NCI-H1694 treated with DMSO at 0.1 percent for 48 hours (cell line): Measurements from ENCODE around the gene NCOA7.
"Not testable (repeated sequence)": the region's sequence is repeated elsewhere in the genome, so short reads cannot be mapped to it uniquely, and the experiment has no call there.

Experiments used
- DNase-seq: peaks from one replicate; lab custom pipeline; 2025; lab: John Stamatoyannopoulos, UW

NCOA7 gene

DNA sequence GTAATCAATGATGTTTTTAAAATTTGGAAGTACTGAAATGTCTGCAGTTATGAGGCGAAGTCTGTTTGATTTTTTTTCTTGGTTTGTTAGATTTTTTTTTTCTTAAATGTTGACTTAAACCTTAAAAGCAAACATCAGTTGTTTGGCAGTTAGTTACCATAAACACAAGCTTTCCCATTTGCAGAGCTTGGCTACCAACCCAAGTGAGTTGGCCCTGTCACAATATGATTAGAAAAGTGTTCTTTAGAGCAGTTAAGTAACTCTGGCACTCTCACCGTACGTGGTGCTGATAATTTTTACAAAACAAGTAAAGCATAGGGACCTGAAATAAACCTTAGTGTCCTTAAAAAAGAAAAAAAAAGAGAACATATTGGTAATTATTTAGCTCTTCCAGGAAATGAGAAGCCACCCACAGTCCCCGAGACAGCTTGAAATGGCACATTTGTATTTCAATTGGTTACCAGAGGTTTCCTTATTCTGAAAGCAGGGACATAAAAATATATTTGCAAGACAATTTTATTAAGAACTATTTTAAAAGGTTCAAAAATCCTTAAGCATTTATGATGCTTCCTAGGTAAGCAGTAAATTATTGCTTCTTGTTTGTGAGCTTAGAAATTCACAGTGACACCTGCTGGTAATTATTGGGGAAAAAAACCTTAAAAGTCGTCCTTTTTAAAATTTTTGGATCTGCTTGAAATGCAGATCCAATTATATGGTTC, 37.4 kb upstream of the NCOA7 start:
- peak; percentile 37 for DNase-seq

DNA sequence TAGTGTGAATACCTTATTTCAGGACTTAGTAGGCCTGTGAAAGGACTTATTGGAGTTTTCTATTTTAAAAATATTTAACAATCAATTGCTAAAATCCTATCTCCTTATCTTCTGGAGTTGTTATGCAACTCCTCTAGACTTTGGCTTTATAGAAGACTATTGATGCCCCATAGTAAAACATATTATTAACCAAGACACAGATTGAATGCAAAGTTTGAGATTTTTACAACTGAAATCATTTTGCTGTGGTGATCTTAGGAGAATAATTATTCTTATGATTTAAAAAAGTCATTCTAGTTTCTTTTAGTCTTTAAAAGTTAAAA, 36.9 kb upstream of the NCOA7 start:
- DNase-seq = no peak

DNA sequence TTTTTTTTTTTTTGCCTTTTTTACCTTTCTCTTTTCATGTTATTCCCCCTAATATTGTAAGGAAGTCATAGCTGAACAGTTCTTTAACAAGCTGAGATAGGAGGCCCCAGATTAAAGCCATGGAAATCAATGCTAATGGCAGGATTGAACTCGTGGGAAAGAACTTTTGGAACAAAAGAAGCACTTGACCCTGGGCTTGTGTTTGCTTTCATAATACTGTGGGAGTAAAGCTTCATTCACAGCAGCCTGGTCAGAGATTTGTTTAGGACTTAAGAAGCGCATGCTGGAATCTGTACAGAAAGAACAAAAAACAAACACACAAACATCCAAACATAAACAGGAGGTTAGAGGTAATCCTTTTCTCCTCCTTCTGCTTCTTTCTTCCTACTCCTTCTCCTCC, 36.2 kb upstream of the NCOA7 start:
- DNase-seq = no peak

DNA sequence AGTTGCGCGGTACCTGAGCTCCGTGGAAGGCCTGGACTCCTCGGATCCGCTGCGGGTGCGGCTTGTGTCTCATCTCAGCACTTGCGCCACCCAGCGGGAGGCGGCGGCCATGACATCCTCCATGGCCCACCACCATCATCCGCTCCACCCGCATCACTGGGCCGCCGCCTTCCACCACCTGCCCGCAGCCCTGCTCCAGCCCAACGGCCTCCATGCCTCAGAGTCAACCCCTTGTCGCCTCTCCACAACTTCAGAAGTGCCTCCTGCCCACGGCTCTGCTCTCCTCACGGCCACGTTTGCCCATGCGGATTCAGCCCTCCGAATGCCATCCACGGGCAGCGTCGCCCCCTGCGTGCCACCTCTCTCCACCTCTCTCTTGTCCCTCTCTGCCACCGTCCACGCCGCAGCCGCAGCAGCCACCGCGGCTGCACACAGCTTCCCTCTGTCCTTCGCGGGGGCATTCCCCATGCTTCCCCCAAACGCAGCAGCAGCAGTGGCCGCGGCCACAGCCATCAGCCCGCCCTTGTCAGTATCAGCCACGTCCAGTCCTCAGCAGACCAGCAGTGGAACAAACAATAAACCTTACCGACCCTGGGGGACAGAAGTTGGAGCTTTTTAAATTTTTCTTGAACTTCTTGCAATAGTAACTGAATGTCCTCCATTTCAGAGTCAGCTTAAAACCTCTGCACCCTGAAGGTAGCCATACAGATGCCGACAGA, 31.4 kb upstream of the NCOA7 start:
- DNase-seq = no peak

DNA sequence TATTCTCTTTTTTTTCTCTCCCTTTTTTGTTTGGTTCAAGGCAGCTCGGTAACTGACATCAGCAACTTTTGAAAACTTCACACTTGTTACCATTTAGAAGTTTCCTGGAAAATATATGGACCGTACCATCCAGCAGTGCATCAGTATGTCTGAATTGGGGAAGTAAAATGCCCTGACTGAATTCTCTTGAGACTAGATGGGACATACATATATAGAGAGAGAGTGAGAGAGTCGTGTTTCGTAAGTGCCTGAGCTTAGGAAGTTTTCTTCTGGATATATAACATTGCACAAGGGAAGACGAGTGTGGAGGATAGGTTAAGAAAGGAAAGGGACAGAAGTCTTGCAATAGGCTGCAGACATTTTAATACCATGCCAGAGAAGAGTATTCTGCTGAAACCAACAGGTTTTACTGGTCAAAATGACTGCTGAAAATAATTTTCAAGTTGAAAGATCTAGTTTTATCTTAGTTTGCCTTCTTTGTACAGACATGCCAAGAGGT, 30.8 kb upstream of the NCOA7 start:
- no peak for DNase-seq

DNA sequence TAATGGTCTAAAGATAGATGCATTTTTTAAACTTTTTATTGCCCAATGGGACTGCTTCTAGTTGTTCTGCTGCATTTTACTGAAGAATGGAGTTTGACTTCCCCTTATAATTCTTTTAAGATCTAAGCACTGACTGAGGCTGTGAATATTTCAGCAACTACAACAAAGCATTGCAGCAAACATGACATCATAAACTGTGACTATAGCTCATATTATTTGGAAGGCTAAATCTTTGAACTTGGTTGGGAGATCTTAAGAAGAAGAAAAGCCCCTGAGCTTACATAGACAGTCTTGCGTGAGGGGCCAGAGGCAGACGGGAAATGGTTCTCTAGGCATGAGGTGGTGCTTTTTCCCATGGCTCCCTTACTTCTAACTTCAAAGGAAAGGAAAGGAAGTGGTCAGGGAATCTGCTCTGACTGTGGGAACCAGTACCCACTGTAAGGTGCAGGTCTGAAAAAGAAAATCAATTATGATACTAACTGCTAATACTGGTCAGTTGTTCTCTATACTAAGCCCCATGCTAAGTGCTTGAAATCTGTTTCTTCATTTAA, 26.6 kb upstream of the NCOA7 start:
- no peak for DNase-seq

DNA sequence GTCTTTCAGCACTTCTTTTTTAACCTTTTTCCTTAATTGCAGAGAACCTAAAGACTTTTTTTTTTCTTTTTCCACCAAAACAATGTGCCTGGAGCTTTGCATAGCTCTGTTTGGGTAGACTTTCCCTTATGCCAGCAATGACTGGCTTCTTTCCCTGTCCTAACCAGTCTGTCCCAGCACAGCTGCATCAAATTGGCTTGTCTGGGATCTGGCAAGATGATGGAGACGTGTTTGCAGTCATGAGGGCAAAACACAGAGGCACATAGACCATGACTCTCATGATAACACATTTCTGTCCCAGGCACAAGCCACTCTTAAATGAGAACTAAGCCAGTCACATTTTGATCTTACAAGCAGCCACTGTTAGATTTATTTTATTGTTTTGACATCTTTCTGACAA, 24.8 kb upstream of the NCOA7 start:
- no peak for DNase-seq

DNA sequence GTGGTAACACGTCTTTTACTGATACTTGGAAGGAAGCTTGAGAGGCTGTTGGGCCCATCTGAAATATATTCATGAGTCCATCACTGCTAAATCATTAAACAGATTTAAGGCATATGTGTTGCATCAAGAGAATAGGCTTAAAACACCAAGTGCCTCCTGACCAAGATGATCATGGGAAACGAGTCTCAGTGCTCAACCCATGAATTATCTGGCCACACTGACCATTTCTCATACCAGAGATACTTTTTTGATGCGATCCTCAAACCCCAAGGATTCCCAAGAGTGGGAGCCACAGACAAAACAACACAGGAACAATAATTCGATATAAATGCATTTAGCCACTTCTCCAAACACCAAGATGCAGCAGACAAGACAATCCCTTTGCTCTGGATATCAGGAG, 24.1 kb upstream of the NCOA7 start:
- no peak for DNase-seq

DNA sequence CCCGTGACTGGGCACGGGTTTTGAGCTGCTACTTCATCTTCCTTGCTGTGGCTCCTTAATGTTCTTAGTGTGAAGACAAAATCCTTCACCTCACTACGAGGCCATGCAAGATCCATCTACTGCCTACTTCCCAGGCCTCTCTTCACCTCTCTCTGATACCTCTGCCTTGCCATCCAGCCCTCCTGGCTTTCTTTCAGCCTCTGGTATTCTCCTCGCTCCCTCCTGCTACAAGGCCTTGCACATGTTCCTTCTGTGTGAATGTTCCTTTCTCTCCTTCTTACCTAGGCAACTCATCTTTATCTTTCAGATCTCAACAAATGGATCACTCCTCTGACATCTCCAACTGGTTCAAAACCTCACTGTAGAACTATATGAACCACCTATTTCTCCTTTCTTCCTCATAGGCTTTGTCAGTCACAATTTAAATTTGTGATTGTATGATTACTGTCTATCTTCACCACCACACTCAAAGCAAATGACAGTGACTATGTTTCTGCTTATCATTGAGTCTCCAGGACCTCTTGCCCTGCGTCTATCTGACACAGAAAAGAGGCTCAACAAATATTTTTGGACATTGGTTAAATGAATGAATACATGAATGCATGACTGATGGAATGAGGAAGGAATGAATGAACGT, 21.5 kb upstream of the NCOA7 start:
- DNase-seq = no peak

DNA sequence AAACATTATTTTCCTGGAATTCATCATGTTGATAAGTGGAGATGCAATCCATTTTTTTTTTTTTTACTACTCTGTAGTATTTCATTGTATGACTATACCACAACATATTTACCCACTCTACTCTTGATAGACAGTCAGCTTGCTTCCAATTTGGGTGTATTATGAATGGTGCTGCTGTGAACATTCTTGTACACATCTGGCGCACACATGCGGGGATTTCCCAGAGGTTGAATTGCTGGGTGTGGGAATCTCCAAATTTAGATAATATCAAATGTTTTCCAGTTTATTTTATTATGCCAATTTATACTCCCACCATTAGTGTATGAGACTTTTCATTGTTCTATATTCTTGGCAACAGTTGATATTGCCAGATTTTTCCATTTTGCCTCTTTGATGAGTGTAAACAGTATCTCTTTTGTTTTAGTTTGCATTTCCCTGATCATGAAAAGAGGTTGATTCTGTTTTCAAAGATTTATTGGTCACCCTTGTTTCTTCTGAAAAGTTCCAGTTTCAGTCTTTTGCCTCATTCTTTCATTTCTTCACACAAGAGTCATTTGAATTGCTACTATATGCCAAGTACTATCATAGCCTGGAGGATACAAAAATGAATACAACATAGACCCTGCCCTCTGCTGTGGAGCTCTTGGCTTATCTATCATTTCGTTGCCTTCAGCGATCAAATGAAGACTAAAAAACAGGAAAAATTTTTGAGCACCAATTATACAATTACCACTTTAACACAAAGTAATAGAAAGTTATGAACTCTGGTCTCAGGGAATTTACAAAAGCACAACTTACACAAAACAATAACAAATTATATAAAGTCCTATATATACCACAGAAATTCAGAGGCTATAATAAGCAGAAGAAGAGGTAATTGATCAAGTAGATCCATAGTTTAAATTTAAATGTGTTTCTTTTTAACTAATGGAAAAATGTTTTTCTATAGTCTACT, 17.1 kb upstream of the NCOA7 start:
- DNase-seq = no peak

DNA sequence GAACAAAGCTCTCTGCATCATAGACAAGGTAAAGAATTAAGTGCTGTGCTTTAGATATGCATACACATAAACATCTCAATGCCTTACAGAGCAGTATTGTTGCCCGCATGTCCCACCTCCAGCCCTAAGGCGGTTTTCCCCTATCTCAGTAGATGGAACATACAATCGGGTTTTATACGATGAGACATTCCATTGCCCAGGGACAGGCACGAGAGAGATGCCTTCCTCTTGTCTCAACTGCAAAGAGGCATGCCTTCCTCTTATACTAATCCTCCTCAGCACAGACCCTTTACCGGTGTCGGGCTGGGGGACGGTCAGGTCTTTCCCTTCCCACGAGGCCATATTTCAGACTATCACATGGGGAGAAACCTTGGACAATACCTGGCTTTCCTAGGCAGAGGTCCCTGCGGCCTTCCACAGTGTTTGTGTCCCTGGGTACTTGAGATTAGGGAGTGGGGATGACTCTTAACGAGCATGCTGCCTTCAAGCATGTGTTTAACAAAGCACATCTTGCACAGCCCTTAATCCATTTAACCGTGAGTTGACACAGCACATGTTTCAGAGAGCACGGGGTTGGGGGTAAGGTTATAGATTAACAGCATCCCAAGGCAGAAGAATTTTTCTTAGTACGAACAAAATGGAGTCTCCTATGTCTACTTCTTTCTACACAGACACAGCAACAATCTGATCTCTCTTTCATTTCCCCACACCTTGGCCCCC, 14.5 kb upstream of the NCOA7 start:
- DNase-seq = not testable (repeated sequence)

DNA sequence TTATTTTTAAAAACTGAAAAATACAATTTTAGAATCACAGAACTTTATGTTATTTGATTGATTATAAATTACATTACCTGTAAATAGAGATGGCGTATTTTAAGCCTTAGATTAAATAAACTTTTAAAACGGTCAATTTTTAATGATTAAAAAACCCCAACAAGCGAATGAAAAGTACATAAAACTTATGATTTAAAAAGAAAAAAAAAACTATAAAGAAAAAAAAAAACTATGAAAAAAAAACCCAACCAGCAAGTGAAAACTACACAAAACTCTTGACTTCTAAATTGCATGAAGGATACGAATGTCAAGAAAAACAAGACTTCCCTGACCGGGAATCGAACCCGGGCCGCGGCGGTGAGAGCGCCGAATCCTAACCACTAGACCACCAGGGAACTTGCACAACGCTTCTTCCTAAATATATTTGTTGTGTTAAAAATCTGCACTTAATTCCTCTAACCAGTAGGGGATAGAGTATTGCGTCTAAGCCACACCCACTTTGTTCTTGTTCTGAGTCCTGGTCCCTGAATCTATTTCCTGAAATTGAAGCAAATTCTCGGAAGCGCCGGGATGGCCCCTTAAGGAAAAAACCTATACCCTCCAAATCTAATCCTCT, 10.7 kb upstream of the NCOA7 start:
- peak; percentile 90 for DNase-seq

DNA sequence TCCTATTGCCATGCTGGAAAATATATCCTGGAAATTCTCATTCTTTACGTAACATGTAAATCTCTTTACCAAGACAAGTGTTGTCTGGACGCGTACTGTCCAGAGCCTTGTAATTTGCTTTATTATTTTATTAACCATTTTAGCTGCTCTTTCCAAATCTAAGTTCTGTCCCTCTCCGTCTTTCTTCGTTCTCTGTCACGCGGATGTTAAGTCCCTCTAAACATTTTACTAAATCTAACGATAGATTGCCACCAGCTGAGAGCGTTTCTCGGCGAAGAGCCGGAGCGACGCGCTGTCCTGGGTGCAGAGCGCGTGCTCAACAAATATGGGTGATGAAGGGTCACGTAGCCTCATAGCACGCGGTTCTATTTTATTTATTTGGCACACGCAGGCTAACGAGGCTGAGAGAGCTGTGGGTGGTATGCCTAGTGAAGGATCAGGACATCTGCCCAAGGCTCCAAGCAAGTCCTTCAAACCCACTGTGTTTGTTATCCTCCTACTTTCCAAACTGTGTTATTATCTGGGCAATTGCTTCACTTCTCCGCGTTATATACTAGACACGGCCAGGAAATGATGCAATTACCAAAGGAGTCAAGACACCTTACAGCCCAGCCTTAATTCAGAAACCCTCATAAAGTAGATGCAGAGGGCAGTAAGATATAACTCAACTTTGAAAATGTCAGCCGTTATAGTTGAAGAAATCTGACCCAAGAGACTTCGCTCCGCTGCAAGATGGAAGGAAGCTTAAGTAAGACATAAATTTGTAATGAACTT, 10.0 kb upstream of the NCOA7 start:
- DNase-seq = peak; percentile 89

DNA sequence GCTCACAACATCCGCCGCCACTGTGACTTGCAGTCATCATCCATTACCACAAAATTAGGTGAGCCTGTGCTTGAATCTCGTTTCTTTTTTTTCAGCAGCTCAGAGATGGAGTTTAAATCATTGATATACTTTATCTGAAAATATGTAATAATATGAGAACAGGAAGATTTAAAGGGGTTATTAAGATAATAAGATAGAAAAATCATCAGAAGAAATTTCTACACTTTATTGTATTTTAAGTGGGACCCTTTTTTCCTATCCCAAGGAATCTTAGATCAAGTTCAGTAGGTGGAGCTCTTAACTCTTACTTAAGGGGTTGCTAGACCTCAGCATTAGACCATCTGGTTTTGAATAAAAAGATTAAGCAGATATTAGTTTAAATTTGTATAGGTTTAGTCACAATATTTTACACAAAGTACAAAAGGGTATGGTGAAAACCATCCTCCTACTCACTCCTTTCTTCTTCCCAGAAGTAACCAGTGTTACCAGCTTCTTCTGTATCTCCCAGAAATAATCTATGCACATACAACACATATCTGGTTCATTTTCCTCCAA, 9.4 kb upstream of the NCOA7 start:
- DNase-seq = peak; percentile 68

DNA sequence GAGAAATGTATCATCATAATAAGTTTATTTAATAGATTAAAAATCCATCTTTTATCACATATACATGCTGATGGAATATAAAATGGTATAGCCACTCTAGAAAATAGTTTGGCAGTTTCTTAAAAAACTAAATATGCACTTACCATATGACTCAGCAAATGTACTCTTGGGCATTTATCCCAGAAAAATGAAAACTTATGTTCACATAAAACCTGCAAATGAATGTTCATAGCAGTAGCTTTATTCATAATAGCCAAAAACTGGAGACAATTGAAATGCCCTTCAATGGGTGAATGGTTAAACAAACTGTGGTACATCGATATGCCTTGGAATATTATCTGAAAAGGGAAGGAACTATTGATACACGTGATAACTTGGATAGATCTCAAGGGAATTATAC, 6.4 kb upstream of the NCOA7 start:
- no peak for DNase-seq

DNA sequence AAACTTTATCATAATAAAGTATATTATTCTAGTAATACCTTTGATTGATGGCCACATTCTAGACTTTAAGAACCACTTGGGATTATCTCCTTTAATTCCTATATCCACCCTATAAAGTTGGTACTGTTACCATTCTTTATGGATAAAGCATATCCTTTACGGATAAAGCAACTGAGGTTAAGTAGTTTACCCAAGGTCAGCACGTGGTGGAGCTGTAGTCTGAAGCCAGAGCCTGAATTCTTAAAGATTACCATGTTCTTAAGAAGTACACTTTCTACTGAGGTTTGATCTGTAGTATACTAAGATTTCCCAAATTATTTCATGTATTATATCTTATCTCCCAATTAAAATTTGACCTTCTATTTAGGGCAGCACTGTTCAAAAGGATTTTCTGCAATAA, 3.0 kb upstream of the NCOA7 start:
- no peak for DNase-seq

DNA sequence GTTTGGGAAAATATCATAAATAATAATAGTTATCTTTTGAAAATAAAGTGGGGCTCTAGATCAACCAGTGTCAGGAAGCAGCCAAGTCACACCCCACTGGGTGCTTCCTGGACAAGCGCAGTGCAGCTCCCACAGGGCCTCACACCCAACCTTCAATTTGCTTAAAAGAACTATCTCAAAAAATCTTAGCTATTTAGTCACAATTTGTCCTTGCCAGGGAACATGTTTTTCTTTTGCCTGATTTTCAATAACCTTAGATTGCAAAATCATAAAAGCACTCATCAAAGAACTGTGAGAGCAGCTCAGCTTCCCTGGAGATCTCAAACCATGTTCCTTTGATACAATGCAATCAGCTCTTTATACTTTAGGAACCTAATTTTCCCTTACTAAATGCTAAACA, 1.6 kb upstream of the NCOA7 start:
- DNase-seq = no peak

DNA sequence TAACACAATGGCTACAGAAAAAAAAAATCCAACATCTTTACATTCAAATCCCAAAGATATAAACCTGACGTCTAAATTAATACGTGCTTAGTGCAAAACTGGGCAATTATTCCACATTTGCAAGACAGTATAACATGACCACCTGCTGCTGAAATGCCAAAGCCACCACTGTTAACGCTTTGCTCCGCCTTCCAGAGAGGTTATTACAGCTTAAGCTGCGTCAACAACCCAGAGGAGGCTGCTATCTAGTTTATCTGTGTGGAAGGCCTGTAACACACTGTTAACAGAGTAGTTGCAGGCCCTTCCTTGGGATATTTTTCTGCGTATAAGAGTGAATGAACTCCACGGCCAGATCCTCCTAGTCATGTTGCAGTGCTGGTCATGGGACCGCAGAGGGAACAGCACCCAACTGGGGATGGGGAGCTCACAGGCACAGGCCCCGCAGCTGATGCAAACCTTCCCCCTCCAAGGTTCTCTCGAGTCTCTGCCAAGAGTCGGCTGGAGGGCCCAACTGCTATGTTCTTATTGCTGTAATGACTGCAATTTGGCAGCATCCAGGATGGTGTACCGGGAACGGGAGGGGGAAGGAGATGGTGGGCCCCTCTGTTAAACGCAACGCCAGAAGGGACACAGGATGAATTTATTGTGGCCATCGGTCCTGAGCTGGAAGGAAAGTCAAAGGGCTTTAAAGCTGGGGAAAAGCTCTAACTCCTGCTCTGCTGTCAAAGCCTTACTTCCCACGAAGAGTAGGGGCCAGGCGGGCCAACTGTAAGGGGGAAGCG, 993 bp upstream of the NCOA7 start:
- peak; percentile 59 for DNase-seq
